ENCODE results near the gene TNIP1.

TNIP1 gene

DNA sequence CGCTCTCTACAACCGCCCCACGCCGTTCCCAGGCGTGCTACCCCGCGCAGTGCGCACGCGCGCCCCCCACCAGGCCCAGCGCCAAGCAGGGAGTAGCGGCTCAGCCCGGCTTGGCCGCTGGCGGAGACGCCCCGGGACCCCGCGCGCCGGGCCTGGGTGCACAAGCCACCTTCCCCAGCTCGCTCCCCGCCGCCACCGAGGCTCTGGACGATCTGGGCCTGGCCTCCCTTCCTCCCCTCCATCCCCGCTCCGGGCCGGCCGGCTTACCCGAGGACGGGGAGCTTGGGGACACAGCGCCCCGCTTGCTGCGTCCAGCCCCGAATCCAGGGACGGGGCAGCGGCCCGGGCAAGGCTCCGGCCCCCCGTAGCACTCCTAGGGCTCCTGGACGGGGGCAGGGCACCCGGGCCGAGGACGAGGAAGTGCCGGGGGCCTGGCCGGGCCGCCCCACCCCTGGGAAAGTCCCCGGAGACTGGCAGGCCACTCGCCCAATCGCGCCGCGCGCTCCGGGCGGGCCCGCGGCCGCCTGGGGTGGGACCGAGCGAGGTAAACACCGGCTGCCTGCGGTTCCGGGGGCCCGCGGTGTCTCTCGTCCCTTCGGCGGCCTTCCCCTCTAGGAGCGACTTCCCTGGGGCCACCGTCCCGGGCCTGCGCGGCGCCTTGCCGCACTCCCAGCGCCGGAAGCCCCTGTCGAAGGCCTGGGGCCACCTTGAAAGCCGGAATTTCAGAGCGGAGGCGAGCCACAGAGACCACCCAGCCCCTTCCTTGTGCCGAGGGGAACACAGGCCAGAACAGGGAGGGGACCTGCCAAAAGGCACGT, at the start of gene TNIP1:
Gene TNIP1, minus strand, starts transcription at position 422 of the 818 bp plus-strand sequence. CDS start 15,939 bp downstream, outside the sequence.
- DNase-seq (ENCODE audit: low read depth): peak; percentile 76

DNA sequence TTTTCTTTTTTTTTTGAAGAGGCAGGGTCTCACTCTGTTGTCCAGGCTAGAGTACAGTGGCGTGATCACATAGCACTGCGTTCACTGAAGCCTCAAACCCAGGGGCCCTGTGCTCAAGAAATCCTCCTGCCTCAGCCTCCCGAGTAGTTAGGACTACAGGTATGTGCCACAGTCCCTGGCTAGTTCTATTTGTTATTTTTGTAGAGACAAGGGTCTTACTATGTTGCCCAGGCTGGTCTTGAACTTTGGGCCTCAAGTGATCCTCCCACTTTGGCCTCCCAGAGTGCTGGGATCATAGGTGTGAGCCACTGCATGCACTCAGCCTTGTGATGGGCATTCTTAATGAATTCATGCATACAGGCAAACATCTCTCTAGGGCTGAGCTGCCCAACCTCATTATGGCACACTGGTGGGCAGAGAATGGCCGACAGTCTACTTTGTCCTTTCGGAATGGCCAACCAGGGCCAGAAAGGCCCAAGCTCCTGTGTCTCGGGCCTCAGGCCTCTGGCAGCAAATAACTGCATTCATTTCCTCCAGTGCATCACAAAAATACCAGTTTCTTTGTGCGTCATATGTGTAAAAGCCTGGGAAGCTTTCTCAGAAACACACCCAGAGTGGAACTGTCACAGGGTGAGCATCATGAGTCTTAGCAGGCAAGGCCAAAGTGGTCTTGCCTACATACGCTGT, 49.5 kb upstream of the TNIP1 start:
- DNase-seq (ENCODE audit: low read depth): no peak

DNA sequence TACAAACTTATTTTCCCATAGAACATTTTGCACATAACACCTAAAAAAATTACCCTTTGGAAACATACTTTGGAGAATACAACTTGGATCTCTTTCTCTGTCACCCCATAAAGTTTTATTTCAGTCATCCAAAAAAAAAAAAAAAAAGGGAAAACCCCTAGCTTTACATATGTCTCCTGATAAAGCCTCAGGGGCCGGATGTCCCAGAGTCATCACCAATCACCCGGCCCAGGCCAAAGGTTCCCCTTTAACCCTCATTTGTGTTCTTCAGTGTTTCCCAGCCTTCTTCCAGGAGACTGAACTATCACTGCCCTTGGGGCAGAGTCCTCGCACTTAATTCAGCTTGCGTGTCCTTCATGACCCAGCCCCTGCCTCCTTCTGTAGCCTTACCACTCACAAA, 48.0 kb upstream of the TNIP1 start:
- DNase-seq (ENCODE audit: low read depth): no peak

GRCh38 chr5:151127926-151128325, 47.1 kb upstream of the TNIP1 start:
- no peak for DNase-seq (ENCODE audit: low read depth)

GRCh38 chr5:151126199-151126645, 45.4 kb upstream of the TNIP1 start:
- DNase-seq (ENCODE audit: low read depth): peak; percentile 9

GRCh38 chr5:151125421-151125820, 44.6 kb upstream of the TNIP1 start:
- DNase-seq (ENCODE audit: low read depth): no peak

GRCh38 chr5:151123897-151124751, 43.3 kb upstream of the TNIP1 start:
- no peak for DNase-seq (ENCODE audit: low read depth)

- no peak for DNase-seq (ENCODE audit: low read depth)
Measured at GRCh38 chr5:151122828-151123227, 42.0 kb upstream of the TNIP1 start.

DNA sequence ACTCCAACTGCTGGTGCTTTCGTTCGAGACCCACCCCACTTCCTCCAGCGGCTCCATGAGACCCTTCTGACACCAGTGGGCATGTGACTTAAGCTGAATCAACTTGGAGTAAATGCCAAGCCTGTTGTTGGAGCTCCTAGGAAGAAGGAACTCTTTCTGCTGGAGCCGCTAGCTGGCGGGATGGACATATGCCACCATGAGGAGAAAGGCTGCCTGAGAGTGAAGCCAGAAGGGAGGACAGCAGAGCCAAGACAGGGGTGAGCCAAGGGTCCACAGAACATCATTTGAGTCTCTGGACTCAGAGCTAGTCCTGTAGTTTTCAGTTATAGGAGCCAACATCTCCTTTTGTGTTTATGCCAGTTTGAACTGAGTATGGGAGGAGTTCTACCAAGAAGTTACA, 40.8 kb upstream of the TNIP1 start:
- no peak for DNase-seq (ENCODE audit: low read depth)

DNA sequence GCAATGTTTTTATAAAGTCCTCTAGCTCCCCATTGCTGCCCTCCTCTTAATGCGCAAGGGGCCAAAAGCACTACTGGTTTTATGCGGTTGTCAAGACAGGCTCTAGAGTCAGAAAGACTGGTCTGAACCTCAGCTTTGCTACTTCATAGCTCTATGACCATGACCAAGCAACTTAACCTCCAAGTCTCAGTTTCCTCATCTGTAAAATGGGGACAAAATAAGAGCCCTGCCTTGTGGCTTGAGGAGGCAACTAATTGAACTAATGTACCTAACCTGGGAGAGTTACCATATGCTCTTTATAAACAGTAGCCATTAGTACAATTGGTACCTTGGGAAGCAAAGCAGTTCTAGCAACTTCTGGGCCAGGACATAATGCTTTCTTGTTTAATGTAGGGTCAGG, 40.3 kb upstream of the TNIP1 start:
- no peak for DNase-seq (ENCODE audit: low read depth)

DNA sequence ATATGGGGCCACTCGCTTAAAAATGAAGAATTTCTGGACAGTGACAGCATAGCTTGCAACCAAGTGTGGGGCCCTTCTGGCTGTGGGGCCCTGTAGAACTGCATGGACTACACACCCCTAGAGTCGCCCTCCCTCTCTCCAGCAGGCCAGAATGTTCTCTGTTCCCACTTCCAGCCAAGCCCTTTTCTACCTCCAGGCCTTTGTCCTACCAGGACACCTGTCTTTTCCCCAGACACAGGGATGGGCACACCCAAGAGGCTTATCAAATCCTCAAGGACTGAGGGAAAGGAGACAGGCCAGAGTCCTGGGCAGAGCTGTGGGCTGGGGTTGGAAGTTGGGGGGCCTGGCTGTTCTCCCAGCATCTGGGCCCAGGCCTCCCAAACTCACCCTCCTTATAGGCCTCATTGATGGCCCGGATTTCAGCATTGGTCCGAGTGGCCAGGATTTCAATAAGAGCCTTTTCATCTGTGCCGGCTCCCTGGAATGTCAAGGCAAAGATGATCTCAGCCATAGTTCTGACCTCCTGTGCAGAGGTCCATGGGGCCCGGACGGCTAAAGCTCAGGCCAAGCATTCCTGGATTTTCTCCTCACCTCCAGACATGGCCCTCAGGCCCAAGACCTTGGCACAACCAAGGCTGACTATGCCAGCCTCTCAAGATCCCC, 38.2 kb upstream of the TNIP1 start:
- DNase-seq (ENCODE audit: low read depth): no peak

GRCh38 chr5:151115272-151115905, 34.6 kb upstream of the TNIP1 start:
- no peak for DNase-seq (ENCODE audit: low read depth)

DNA sequence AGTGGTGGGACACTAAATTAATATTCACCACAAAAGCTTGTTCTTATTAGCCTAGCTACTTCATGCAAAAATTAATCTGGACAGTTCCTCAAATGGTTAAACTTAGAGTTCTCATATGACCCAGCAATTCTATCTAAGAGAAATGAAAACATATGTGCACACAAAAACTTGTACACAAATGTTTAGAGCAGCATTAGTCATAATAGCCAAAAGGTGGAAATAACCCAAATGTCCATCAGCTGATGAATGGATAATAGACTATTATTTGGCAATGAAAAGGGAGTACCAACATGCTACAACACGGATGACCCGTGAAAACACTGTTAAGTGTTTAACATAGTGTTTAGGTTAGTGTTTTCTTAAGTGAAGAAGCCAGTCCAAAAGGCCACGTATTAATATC, 32.8 kb upstream of the TNIP1 start:
- no peak for DNase-seq (ENCODE audit: low read depth)

DNA sequence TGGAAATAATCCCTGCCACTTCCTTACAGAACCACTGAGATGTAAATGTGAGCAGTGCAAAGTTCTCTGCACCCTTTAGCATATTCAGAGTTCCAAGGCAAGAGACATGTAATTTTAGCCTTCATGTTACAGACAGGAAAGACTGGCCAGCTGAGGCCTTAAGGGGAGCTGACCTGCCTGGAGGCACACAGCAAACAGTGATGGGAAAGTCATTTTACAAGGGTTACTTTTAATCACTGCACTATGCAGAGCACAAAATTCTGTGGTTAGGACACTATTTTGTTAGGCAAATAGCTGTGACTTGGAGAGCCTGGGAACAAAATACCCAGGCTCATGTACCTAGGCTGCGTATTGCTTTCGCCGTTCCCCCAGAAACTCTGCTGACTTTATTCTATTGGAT, 30.2 kb upstream of the TNIP1 start:
- no peak for DNase-seq (ENCODE audit: low read depth)

- DNase-seq (ENCODE audit: low read depth): no peak
Measured at GRCh38 chr5:151110122-151110681, 29.4 kb upstream of the TNIP1 start.

GRCh38 chr5:151108566-151108965, 27.7 kb upstream of the TNIP1 start:
- DNase-seq (ENCODE audit: low read depth): no peak

- DNase-seq (ENCODE audit: low read depth): no peak
Measured at GRCh38 chr5:151107738-151108520, 27.1 kb upstream of the TNIP1 start.

DNA sequence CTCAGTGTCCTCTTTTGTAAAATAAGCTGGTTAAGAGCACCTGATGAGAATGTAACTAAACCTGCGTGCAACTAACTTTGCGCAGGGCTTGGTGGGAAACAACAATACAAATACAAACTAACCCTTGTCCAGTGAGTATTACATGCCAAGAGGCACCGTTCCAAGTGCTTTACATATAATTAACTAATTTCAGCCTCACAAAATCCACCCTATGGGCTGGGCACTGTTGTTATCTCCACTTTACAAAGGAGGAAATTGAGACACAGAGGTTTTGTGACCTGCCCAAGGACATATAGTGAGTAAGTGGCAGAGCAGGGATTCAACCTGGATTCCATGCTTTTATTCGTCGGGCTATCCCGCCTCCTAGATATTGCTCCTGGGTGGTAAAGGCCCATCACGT, 26.2 kb upstream of the TNIP1 start:
- no peak for DNase-seq (ENCODE audit: low read depth)

DNA sequence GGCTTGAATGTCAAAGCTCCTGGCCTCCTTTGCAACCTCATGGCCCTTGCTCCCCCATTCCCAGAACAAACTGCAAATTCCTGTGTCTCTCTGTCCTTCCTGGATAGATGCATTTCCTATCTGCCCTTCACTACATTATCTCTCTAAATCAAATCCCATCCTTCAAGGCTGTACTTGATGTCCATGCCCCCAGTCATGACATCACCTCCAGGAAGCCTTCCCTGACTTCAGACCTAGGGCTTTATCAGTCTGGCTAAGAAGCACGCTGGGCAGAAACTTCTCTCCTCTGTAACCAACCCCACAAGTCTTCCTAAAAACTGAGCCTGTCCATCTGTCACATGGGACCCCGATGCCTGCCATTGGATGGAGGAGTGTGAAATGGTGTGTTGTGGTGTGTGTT, 25.7 kb upstream of the TNIP1 start:
- no peak for DNase-seq (ENCODE audit: low read depth)

DNA sequence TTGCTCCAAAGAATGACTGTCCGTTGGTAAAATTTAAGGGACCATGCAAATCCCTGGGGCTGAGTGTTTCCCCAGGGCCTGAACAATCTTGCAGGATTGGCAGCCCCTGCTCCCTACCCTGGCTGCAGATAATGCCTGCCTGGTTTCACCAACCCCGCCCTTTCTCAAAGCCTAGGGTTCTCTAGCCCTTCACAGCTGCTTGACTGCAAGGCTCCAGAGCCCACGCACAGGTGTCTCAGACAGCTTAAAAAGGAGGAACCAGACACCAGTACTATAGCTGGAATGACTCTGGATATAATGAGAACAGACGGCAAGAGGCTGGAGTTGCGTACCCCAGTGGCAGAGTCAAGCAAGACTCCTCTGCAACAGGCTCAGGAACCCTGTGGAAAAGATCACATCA, 25.2 kb upstream of the TNIP1 start:
- DNase-seq (ENCODE audit: low read depth): no peak

Data from HS-5 (cell line).